GM13976 (cell line): ENCODE results near the gene COX19.

ENCODE experiments used
- DNase-seq: peaks from one replicate; pipeline ENCODE4 v3.0.0; 2012; ENCODE audit warnings: low spot score
- CTCF ChIP-seq: IDR thresholded peaks from 2 replicates; pipeline ENCODE4 v1.5.1; 2012; ENCODE audit warnings: borderline replicate concordance, mild to moderate bottlenecking; ENCODE audit not compliant: insufficient read depth; ENCODE audit errors: extremely low read depth, missing control alignments, control extremely low read depth
- in situ Hi-C: fragments of 300-500 bp; cut with MboI; formaldehyde crosslinking; loops from one replicate; pipeline ENCODE4 v1.12.0; 2022; ENCODE audit warnings: low sequenced_read_pairs, mixed read lengths, inconsistent platforms; ENCODE audit not compliant: unreplicated experiment

COX19 gene

GRCh38 chr7:979151-979550 is 3.8 kb upstream of the COX19 start:
- DNase-seq, result no peak
- TF ChIP-seq CTCF, result no peak
- in situ Hi-C loops, result no loop called here

- in situ Hi-C loops, result no loop called here
Measured at GRCh38 chr7:978416-979091, 3.2 kb upstream of the COX19 start.

GRCh38 chr7:978049-978346 is 2.6 kb upstream of the COX19 start:
- TF ChIP-seq CTCF, result no peak
- in situ Hi-C loops, result no loop called here
- no peak for DNase-seq

More at GRCh38 chr7:978416-979091, 3.2 kb upstream of the COX19 start:
- TF ChIP-seq CTCF, result no peak
- DNase-seq, result no peak

- TF ChIP-seq CTCF, result no peak
- in situ Hi-C loops, result no loop called here
- peak; percentile 64 for DNase-seq
Measured at GRCh38 chr7:977326-978048, 2.1 kb upstream of the COX19 start.

GRCh38 chr7:976901-977325 is 1.6 kb upstream of the COX19 start:
- DNase-seq, result no peak
- TF ChIP-seq CTCF, result no peak
- in situ Hi-C loops, result no loop called here

- in situ Hi-C loops, result no loop called here
- TF ChIP-seq CTCF, result no peak
- no peak for DNase-seq
Measured at GRCh38 chr7:975702-976473, 539 bp upstream of the COX19 start.
